Measurements from ENCODE around the gene GSC2.

Gene GSC2, protein sequence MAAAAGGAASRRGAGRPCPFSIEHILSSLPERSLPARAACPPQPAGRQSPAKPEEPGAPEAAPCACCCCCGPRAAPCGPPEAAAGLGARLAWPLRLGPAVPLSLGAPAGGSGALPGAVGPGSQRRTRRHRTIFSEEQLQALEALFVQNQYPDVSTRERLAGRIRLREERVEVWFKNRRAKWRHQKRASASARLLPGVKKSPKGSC

GRCh38 chr22:19149991-19150390, at the start of gene GSC2:
TSS of gene GSC2 (minus strand) at chr22:19150292. CDS start at chr22:19150283, 9 bp downstream.
- DNase-seq (ENCODE audit: low spot score), result no peak

- no peak for DNase-seq (ENCODE audit: low spot score)
These were observed 49.4 kb upstream of the GSC2 start for GRCh38 chr22:19199479-19199878.

GRCh38 chr22:19197997-19198865, 48.1 kb upstream of the GSC2 start:
- DNase-seq (ENCODE audit: low spot score), result no peak

DNA sequence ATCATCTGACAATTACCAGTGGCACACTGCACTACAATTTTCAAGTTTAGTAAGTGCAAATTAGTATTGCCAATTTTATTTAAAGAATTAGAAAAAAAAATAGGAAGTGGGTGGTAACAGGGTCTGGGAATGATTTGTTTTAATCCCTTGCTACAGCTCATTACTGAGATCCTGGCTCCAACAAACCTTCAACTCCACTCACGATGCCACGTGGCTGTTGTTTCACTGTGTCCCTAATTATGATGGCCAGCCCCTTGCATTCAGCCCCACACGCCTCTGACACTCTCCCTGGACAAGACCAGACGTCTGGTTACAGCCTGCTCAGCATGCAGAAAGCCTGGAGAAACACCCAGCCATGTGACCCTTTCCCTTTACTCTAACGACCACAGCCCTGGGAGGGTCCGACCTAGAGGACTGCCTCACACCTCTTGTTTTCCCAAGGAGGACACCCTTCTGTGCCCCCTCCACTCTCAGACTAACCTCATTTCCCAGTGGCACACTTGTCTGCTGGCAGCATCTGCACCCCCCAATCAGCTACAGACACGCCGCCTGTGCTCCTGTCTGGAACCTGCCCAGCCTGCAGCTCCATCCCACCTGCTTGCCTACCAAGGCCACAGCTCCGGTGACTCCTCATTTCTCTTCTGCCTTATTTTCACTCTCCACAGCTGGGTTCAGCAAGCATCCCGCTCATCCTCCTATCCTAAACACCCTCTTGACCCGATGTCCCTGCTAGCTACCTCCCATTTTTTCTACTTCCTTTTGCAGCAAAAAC, 46.9 kb upstream of the GSC2 start:
- no peak for DNase-seq (ENCODE audit: low spot score)

- DNase-seq (ENCODE audit: low spot score), result no peak
These were observed 46.0 kb upstream of the GSC2 start for GRCh38 chr22:19195796-19196731.

GRCh38 chr22:19194766-19195536, 44.9 kb upstream of the GSC2 start:
- DNase-seq (ENCODE audit: low spot score), result no peak

DNA sequence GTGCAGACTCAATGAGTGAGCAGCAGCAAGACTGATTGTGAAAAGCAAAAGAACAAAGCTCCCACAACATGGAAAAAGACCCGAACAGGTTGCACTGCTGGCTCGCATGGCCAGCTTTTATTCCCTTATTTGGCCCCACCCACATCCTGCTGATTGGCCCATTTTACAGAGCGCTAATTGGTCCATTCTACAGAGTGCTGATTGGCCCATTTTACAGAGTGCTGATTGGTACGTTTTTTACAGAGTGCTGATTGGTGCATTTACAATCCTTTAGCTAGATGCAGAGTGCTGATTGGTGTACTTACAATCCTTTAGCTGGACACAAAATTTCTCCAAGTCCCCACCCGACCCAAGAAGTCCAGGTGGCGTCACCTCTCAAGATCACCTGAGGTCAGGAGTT, 43.8 kb upstream of the GSC2 start:
- no peak for DNase-seq (ENCODE audit: low spot score)

DNA sequence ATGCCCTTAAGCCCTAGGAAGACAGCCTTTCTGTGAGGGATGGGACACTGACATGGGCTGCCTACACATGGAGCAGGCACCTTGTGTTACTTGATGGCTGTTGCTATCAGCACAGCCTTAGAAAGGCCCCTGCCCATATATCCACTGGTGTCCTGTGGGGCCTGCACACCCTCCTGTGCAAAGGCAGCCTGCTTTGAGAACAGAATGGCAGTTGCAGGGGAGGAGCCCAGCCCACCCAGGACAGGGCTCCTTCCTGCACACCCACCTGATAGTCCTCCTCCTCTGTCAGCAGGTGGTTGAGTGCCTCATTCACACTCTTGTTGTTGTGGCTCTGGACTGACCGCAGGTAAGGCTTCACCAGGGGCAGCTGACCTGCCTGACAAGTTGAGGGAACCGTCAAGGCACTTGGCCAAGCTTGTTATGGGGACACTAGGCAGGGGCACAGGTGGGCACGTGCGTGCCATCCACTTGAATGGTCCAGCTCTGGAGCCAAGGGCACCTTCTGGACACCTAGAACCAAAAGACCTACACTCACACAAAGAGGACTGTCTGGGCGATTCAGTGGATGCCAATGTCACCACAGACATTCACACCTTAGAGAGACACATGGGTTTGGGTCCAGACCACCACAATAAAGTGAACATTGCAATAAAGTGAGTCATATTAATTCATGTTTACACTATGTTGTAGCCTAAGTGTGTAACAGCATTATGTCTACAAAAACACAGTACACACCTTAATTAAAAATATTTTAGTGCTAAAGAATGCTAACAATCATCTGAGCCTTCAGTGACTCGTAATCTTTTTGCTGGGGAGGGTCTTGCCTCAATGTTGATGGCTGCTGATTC, 37.8 kb upstream of the GSC2 start:
- no peak for DNase-seq (ENCODE audit: low spot score)

- no peak for DNase-seq (ENCODE audit: low spot score)
These were observed 34.3 kb upstream of the GSC2 start for GRCh38 chr22:19184276-19184997.

GRCh38 chr22:19183216-19183615, 33.1 kb upstream of the GSC2 start:
- DNase-seq (ENCODE audit: low spot score), result no peak

DNA sequence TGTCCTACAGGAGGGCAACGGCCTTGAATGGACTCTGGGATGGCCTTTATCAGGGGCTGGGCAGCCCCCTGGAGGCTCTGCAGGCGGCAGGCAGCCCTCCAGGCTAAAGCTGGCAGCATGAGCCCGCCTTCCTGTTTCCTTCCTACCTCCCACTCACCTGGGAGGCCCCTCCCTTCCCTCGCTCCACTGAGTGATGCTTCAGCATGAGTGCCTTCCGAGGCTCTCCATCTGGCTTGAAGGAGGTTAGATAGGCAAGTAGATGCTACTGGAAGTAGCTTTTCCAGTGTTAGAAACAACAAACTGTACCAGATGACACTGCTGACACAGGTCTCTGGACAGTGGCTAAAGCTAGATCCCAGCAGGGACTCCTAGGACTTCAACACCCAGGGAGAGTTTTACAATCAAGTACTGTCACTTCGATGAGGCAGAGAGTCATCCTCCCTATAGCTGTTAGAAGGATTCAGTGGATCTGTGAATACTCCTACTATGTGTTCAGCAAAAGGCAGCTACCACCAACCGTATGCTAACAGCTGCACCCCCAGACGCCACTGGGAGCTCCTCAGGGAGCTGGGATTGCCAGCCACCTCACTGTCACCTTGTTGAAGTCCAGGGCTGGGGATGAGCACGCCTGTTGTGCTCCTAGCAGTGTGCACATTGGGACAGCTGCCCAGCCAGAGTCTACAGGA, 32.5 kb upstream of the GSC2 start:
- DNase-seq (ENCODE audit: low spot score), result no peak

- DNase-seq (ENCODE audit: low spot score), result no peak
These were observed 31.8 kb upstream of the GSC2 start for GRCh38 chr22:19181786-19182471.

DNA sequence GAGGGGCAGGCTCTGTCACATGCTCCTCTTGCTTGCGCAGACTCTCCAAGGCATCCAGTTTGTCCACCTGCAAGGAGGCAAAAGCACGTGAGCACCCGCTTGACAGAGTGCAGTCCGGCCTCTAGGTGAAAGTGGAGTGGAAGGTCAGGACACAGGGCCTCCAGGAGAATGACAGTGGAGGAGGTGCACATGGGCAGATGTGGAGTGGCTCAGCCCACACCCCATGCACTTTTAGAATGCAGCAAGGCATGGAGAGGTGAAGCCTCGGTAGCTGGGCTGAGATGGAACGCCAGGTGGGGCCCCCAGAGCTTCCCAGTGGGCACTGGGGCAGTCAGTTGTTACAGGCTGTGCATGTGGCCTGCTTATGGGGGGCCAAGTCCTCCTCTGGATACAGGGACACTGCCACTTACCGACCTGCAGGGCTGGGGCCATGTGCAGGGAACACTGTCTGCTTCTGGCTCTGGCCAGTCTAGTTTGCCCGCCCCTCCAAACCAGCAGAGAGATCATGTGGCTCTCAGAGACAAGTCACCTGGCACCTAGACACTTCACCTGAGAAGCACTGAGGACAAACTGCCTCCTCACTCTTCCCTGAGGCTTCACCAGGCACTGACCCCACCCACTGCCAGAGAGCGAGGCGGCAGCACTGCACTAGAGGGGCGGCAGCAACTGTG, 30.8 kb upstream of the GSC2 start:
- DNase-seq (ENCODE audit: low spot score), result no peak

DNA sequence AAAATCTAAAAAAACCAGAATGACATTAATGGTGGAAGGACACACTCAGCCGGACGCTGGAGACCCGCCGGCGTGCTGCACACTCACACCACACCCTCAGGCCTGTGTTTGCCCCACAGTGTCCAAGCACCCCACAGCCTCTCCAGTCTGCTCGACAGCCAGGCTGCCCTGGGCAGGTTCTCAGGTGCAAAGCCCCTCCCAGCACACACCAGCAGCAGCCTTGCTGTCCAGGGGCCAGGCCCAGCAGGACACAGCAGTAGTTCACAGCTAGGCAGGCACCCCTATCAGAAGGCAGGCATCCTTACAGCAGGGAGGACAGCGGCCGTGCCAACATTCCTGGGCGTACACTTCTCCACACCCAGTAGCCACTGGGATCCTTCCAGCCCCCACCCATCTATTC, 30.1 kb upstream of the GSC2 start:
- DNase-seq (ENCODE audit: low spot score), result no peak

GRCh38 chr22:19179497-19180048, 29.5 kb upstream of the GSC2 start:
- DNase-seq (ENCODE audit: low spot score), result peak; percentile 51

GRCh38 chr22:19178657-19179496, 28.8 kb upstream of the GSC2 start, which contains the start of gene SLC25A1:
TSS of gene SLC25A1 (minus strand) at chr22:19178736. CDS start at chr22:19178673, 63 bp downstream.
- peak; percentile 85 for DNase-seq (ENCODE audit: low spot score)
